NCI-H2107 treated with DMSO at 0.1 percent for 48 hours (cell line): Measurements from ENCODE around the gene ARID5B.

ENCODE experiments used
- DNase-seq: peaks from one replicate; lab custom pipeline; 2025; ENCODE audit not compliant: unreplicated experiment; lab: John Stamatoyannopoulos, UW

ARID5B gene

GRCh38 chr10:62069452-62070178 is 168.1 kb downstream of the ARID5B start:
- DNase-seq = no peak

- DNase-seq = no peak
These were observed 170.4 kb downstream of the ARID5B start for GRCh38 chr10:62071846-62072281.

- no peak for DNase-seq
These were observed 171.4 kb downstream of the ARID5B start for GRCh38 chr10:62072901-62073300.

GRCh38 chr10:62073429-62073828 is 171.9 kb downstream of the ARID5B start:
- no peak for DNase-seq

GRCh38 chr10:62075414-62075813 is 173.9 kb downstream of the ARID5B start:
- DNase-seq = no peak

- no peak for DNase-seq
These were observed 174.4 kb downstream of the ARID5B start for GRCh38 chr10:62075912-62076311.

- DNase-seq = no peak
These were observed 175.4 kb downstream of the ARID5B start for GRCh38 chr10:62076891-62077290.

- no peak for DNase-seq
These were observed 176.0 kb downstream of the ARID5B start for GRCh38 chr10:62077330-62078015.

GRCh38 chr10:62079885-62080559 is 178.5 kb downstream of the ARID5B start:
- DNase-seq = no peak

- DNase-seq = no peak
These were observed 179.4 kb downstream of the ARID5B start for GRCh38 chr10:62080905-62081304.

- DNase-seq = no peak
These were observed 180.1 kb downstream of the ARID5B start for GRCh38 chr10:62081341-62082270.

- DNase-seq = no peak
These were observed 180.8 kb downstream of the ARID5B start for GRCh38 chr10:62082271-62082656.

- no peak for DNase-seq
These were observed 181.4 kb downstream of the ARID5B start for GRCh38 chr10:62082729-62083411.

- DNase-seq = peak; percentile 78
These were observed 182.1 kb downstream of the ARID5B start for GRCh38 chr10:62083412-62084267.

GRCh38 chr10:62084451-62084850 is 183.0 kb downstream of the ARID5B start:
- no peak for DNase-seq

- DNase-seq = no peak
These were observed 183.9 kb downstream of the ARID5B start for GRCh38 chr10:62085404-62085803.

- no peak for DNase-seq
These were observed 184.3 kb downstream of the ARID5B start for GRCh38 chr10:62085821-62086220.

GRCh38 chr10:62087329-62087728 is 185.8 kb downstream of the ARID5B start:
- no peak for DNase-seq

GRCh38 chr10:62088786-62089185 is 187.3 kb downstream of the ARID5B start:
- DNase-seq = no peak
